HG03025 (cell line): Measurements from ENCODE around the gene FAT2.
"Not testable (repeated sequence)": the region's sequence is repeated elsewhere in the genome, so short reads cannot be mapped to it uniquely, and the experiment has no call there.

Source experiments
- ATAC-seq: cut with Tn5 transposase; IDR thresholded peaks from one replicate; pipeline ENCODE4 v1.9.1; 2021; ENCODE audit warnings: mild to moderate bottlenecking, moderate library complexity; ENCODE audit not compliant: unreplicated experiment, low FRiP score

Gene FAT2

GRCh38 chr5:151581812-151582583 lies 9.1 kb downstream of the FAT2 start:
- no peak for ATAC-seq

GRCh38 chr5:151581347-151581746 lies 9.8 kb downstream of the FAT2 start:
- ATAC-seq: no peak

- ATAC-seq: no peak
Observed at GRCh38 chr5:151580858-151581257, 10.3 kb downstream of the FAT2 start.

- ATAC-seq: no peak
Observed at GRCh38 chr5:151580239-151580638, 10.9 kb downstream of the FAT2 start.

GRCh38 chr5:151579146-151579545 lies 12.0 kb downstream of the FAT2 start:
- not testable (repeated sequence) for ATAC-seq

- no peak for ATAC-seq
Observed at GRCh38 chr5:151578326-151579025, 12.7 kb downstream of the FAT2 start.

- no peak for ATAC-seq
Observed at GRCh38 chr5:151577566-151577965, 13.6 kb downstream of the FAT2 start.

GRCh38 chr5:151574444-151574996 lies 16.6 kb downstream of the FAT2 start:
- ATAC-seq: no peak

GRCh38 chr5:151572657-151573368 lies 18.3 kb downstream of the FAT2 start:
- no peak for ATAC-seq

- no peak for ATAC-seq
Observed at GRCh38 chr5:151571270-151572173, 19.6 kb downstream of the FAT2 start.

- ATAC-seq: no peak
Observed at GRCh38 chr5:151570512-151571269, 20.4 kb downstream of the FAT2 start.

GRCh38 chr5:151570058-151570457 lies 21.1 kb downstream of the FAT2 start:
- no peak for ATAC-seq

- ATAC-seq: no peak
Observed at GRCh38 chr5:151569132-151570046, 21.7 kb downstream of the FAT2 start.

- ATAC-seq: no peak
Observed at GRCh38 chr5:151568036-151568435, 23.1 kb downstream of the FAT2 start.

- no peak for ATAC-seq
Observed at GRCh38 chr5:151565971-151566370, 25.2 kb downstream of the FAT2 start.

GRCh38 chr5:151562019-151562707 lies 29.0 kb downstream of the FAT2 start:
- no peak for ATAC-seq

GRCh38 chr5:151557951-151558350 lies 33.2 kb downstream of the FAT2 start:
- ATAC-seq: no peak

GRCh38 chr5:151557466-151557865 lies 33.7 kb downstream of the FAT2 start:
- ATAC-seq: no peak
